ENCODE results near the gene ABCC6. TPM values are rescaled to one million over a fixed set of nuclear protein-coding genes. Genes with fewer than 3 reads are reported as not detected.

Gene ABCC6
- total and polyA plus RNA-seq, 10 donors: 0.14 to 0.94 (median 0.46) TPM

DNA sequence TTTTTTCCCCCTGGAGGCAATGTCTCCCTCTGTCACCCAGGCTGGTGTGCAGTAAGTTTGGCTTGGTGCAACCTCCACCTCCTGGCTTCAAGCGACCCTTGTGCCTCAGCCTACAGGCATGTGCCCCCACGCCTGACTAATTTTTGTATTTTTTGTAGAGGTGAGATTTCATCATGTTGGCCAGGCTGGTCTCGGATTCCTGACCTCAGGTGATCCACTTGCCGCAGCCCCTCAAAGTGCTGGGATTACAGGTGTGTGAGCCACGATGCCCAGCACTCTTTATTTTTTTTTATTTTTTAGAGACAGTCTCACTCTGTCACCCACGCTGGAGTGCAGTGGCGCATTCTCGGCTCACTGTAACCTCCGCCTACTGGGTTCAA is 113.2 kb downstream of the ABCC6 start:
- no peak overlapping the region for H3K4me3 ChIP-seq
- DNase-seq: no peak
- H3K36me3 ChIP-seq: peaks cover 21 to 100% (median 81%) of the 10 kb centered on the region in 6 donors
- intact Hi-C loops (cut with DNase I; ENCODE audit: low total_unique reads): no loop called here
- H3K27me3 ChIP-seq (replicated peaks in 1 of 7): no peaks in the 10 kb centered on the region
- WGBS, 5 donors: 96 to 98% (median 97%) methylated on average over 9 of the region's 9 CpGs
- H3K4me1 ChIP-seq: no peaks in the 10 kb centered on the region
- no peak for TF ChIP-seq POLR2A (IDR thresholded peaks at IDR 0.05)
- TF ChIP-seq, protein P1, sequence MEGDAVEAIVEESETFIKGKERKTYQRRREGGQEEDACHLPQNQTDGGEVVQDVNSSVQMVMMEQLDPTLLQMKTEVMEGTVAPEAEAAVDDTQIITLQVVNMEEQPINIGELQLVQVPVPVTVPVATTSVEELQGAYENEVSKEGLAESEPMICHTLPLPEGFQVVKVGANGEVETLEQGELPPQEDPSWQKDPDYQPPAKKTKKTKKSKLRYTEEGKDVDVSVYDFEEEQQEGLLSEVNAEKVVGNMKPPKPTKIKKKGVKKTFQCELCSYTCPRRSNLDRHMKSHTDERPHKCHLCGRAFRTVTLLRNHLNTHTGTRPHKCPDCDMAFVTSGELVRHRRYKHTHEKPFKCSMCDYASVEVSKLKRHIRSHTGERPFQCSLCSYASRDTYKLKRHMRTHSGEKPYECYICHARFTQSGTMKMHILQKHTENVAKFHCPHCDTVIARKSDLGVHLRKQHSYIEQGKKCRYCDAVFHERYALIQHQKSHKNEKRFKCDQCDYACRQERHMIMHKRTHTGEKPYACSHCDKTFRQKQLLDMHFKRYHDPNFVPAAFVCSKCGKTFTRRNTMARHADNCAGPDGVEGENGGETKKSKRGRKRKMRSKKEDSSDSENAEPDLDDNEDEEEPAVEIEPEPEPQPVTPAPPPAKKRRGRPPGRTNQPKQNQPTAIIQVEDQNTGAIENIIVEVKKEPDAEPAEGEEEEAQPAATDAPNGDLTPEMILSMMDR (IDR thresholded peaks at IDR 0.05 in 8 of 11, conservative IDR thresholded peaks at IDR 0.05 in 3 of 11): no peak
- no peak for TF ChIP-seq POLR2AphosphoS5 (IDR thresholded peaks at IDR 0.05)
- no peak overlapping the region for H3K27ac ChIP-seq
- no peaks in the 10 kb centered on the region for H3K9me3 ChIP-seq

DNA sequence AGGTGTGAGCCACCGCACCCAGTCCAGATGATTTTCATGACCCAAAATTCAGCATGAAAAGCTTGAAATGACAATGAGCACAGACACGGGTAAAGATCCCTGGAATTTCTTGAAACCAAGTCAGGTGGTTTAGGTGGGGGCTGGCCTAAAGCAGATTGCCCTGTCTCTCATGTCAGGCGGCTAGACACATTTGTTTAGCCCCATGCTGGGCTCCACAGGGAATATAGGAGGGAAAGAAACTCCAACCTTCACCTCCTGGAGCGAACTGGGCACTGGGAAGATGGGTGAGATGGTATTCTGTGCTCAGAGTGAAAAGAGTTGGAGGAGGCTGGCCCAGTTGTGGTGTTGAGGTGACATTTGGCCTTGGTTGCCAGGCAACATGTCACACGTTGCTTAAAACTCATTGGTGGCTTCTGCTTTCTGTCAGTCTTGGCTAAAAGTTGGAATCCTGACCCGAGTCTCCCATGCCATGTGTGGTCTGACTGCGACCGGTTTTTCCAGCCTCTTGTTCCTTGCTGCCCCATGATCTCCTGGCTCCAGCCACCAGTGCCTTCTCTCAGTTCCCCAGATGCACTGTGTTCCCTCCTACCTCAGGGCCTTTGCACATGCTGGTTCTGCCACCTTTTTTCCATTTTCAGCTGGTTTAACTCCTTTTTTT is 113.7 kb downstream of the ABCC6 start:
- no peaks in the 10 kb centered on the region for H3K4me1 ChIP-seq

DNA sequence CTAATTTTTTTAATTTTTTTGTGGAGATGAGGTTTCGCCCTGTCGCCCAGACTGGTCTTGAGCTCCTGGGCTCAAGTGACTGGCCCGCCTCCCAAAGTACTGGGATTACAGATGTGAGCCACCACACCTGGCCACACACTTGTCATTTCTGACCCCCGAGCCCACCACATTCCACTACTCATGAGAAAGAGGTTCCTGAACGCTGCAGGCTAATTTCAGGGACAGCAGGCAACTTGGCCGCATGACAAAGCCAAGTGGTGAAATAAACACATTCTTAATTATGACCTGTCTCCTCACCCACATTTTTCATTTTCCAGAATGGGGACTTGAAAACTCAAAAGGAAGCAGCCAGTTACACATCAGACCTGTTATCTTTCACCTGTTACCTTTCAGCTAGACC is 114.5 kb downstream of the ABCC6 start:
- Histone ChIP-seq H3K36me3 (peaks cover 17 to 100% (median 75%) of the 10 kb centered on the region in 6 donors), H3K4me1 (no peaks in the 10 kb centered on the region), H3K4me3 (no peak overlapping the region), H3K27me3 (replicated peaks in 1 of 7) (no peaks in the 10 kb centered on the region), H3K9me3 (no peaks in the 10 kb centered on the region), H3K27ac (no peak overlapping the region)
- TF ChIP-seq, protein P1 (IDR thresholded peaks at IDR 0.05 in 8 of 11, conservative IDR thresholded peaks at IDR 0.05 in 3 of 11): no peak
- TF ChIP-seq POLR2AphosphoS5 (IDR thresholded peaks at IDR 0.05) (no peak), POLR2A (IDR thresholded peaks at IDR 0.05) (no peak)
- 79 to 93% (median 91%) methylated on average over 6 of the region's 6 CpGs for WGBS, 5 donors
- no peak for DNase-seq
- intact Hi-C loops (cut with DNase I; ENCODE audit: low total_unique reads): no loop called here

More for the DNA sequence above, 113.7 kb downstream of the ABCC6 start:
- intact Hi-C loops (cut with DNase I; ENCODE audit: low total_unique reads): no loop called here
- H3K9me3 ChIP-seq: no peaks in the 10 kb centered on the region
- no peaks in the 10 kb centered on the region for H3K27me3 ChIP-seq (replicated peaks in 1 of 7)
- H3K4me3 ChIP-seq: no peak overlapping the region
- H3K27ac ChIP-seq: no peak overlapping the region
- no peak for DNase-seq
- TF ChIP-seq, protein P1 (IDR thresholded peaks at IDR 0.05 in 8 of 11, conservative IDR thresholded peaks at IDR 0.05 in 3 of 11): no peak
- TF ChIP-seq POLR2AphosphoS5 (IDR thresholded peaks at IDR 0.05): no peak
- no peak for TF ChIP-seq POLR2A (IDR thresholded peaks at IDR 0.05)
- 85 to 90% (median 88%) methylated on average over 8 of the region's 8 CpGs for WGBS, 5 donors
- peaks cover 17 to 100% (median 78%) of the 10 kb centered on the region in 6 donors for H3K36me3 ChIP-seq

DNA sequence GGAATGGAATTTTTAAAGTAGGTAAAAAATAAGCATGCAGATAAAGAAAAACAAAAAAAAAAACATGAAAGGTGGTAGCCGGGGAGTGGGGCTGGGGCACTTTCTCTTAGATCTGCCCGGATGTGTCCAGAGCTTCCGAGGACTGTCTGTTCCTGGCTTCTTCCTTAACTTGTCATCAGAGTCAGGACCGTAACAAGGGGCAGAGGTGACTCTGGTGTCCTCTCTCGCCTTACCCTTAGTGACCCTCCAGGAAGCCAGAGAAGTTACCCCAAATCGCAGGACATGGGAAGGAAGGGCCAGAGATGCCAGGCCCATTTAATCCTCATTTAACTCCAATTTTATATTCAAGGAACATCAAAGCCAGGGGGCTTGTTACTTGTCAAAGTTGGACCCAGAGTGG is 115.5 kb downstream of the ABCC6 start:
- no peak for TF ChIP-seq POLR2AphosphoS5 (IDR thresholded peaks at IDR 0.05)
- no peak for TF ChIP-seq POLR2A (IDR thresholded peaks at IDR 0.05)
- TF ChIP-seq, protein P1 (IDR thresholded peaks at IDR 0.05 in 8 of 11, conservative IDR thresholded peaks at IDR 0.05 in 3 of 11): no peak
- no peak overlapping the region for H3K27ac ChIP-seq
- intact Hi-C loops (cut with DNase I; ENCODE audit: low total_unique reads): no loop called here
- 81 to 89% (median 86%) methylated on average over 6 of the region's 6 CpGs for WGBS, 5 donors
- peaks cover 11 to 100% (median 75%) of the 10 kb centered on the region in 6 donors for H3K36me3 ChIP-seq
- H3K4me1 ChIP-seq: no peaks in the 10 kb centered on the region
- no peaks in the 10 kb centered on the region for H3K9me3 ChIP-seq
- H3K4me3 ChIP-seq: no peak overlapping the region
- H3K27me3 ChIP-seq (replicated peaks in 1 of 7): no peaks in the 10 kb centered on the region
- no peak for DNase-seq

Data from spleen (tissue), 11 donors.